ENCODE measurements around the gene KNCN.

The KNCN gene

GRCh38 chr1:46537651-46538050, 13.8 kb downstream of the KNCN start:
- Histone ChIP-seq H3K27ac (replicated peaks; ENCODE audit: low read length) (no peak overlapping the region), H2BK5ac (ENCODE audit: low read length) (no peak overlapping the region), H3K4me1 (ENCODE audit: control insufficient read depth in 2 of 2, insufficient read depth in 1 of 2, low read depth in 1 of 2, low read length in 2 of 2) (peaks cover 0 to 2% of the 10 kb centered on the region in 2 donors), H3K4me2 (ENCODE audit: insufficient read depth, low read length, poor library complexity, severe bottlenecking) (no peak overlapping the region), H4K91ac (ENCODE audit: low read depth, low read length, poor library complexity) (no peak overlapping the region), H2AK5ac (ENCODE audit: low read depth, low read length) (no peak overlapping the region), H3K23ac (ENCODE audit: low read depth, low read length, poor library complexity) (no peak overlapping the region), H3K18ac (ENCODE audit: low read length) (no peak overlapping the region), H2BK12ac (ENCODE audit: low read length) (no peak overlapping the region), H3K9me3 (replicated peaks in 1 of 2; ENCODE audit: control insufficient read depth in 2 of 2, insufficient read depth in 1 of 2, low read depth in 1 of 2, low read length in 2 of 2) (peaks cover 2 to 14% of the 10 kb centered on the region in 2 donors), H3K14ac (ENCODE audit: low read length) (no peak overlapping the region), H3K36me3 (replicated peaks in 1 of 2; ENCODE audit: control insufficient read depth in 2 of 2, insufficient read depth in 2 of 2, low read length in 2 of 2) (no peaks in the 10 kb centered on the region), H3K4me3 (ENCODE audit: low read length in 2 of 2) (no peak overlapping the region), H2AFZ (ENCODE audit: low read length) (no peak overlapping the region), H3K4ac (ENCODE audit: low read length) (no peak overlapping the region), H3K27me3 (ENCODE audit: control insufficient read depth in 3 of 3, insufficient read depth in 3 of 3, low read depth in 1 of 3, low read length in 3 of 3) (peaks cover 4 to 90% (median 31%) of the 10 kb centered on the region in 3 experiments), H2BK120ac (ENCODE audit: low read depth, low read length) (no peak overlapping the region), H2BK15ac (ENCODE audit: low read length) (no peak overlapping the region), H3K9ac (ENCODE audit: low read depth, low read length, poor library complexity) (no peak overlapping the region), H3K79me1 (ENCODE audit: low read depth, low read length) (no peaks in the 10 kb centered on the region), H4K8ac (ENCODE audit: low read depth, low read length) (no peak overlapping the region)
- no CpG with 5 or more reads among the region's 2 CpGs for WGBS, 2 donors (ENCODE audit: extremely low coverage in 2 of 2, insufficient read length in 2 of 2, insufficient replicate concordance in 1 of 2)
- DNase-seq (ENCODE audit: low spot score), result no peak

- Histone ChIP-seq H2BK120ac (ENCODE audit: low read depth, low read length) (no peak overlapping the region), H3K9me3 (replicated peaks in 1 of 2; ENCODE audit: control insufficient read depth in 2 of 2, insufficient read depth in 1 of 2, low read depth in 1 of 2, low read length in 2 of 2) (peaks cover 2 to 14% of the 10 kb centered on the region in 2 donors), H2BK15ac (ENCODE audit: low read length) (no peak overlapping the region), H3K27ac (replicated peaks; ENCODE audit: low read length) (no peak overlapping the region), H3K4me2 (ENCODE audit: insufficient read depth, low read length, poor library complexity, severe bottlenecking) (no peak overlapping the region), H3K27me3 (ENCODE audit: control insufficient read depth in 3 of 3, insufficient read depth in 3 of 3, low read depth in 1 of 3, low read length in 3 of 3) (peaks cover 4 to 90% (median 33%) of the 10 kb centered on the region in 3 experiments), H3K23ac (ENCODE audit: low read depth, low read length, poor library complexity) (no peak overlapping the region), H3K14ac (ENCODE audit: low read length) (no peak overlapping the region), H3K36me3 (replicated peaks in 1 of 2; ENCODE audit: control insufficient read depth in 2 of 2, insufficient read depth in 2 of 2, low read length in 2 of 2) (no peaks in the 10 kb centered on the region), H2BK5ac (ENCODE audit: low read length) (no peak overlapping the region), H2AK5ac (ENCODE audit: low read depth, low read length) (no peak overlapping the region), H3K4ac (ENCODE audit: low read length) (no peak overlapping the region), H3K18ac (ENCODE audit: low read length) (no peak overlapping the region), H4K91ac (ENCODE audit: low read depth, low read length, poor library complexity) (no peak overlapping the region), H3K4me1 (ENCODE audit: control insufficient read depth in 2 of 2, insufficient read depth in 1 of 2, low read depth in 1 of 2, low read length in 2 of 2) (peaks cover 0 to 2% of the 10 kb centered on the region in 2 donors), H4K8ac (ENCODE audit: low read depth, low read length) (no peak overlapping the region), H2AFZ (ENCODE audit: low read length) (no peak overlapping the region), H3K4me3 (ENCODE audit: low read length in 2 of 2) (no peak overlapping the region), H3K79me1 (ENCODE audit: low read depth, low read length) (no peaks in the 10 kb centered on the region), H3K9ac (ENCODE audit: low read depth, low read length, poor library complexity) (no peak overlapping the region), H2BK12ac (ENCODE audit: low read length) (no peak overlapping the region)
- no peak for DNase-seq (ENCODE audit: low spot score)
- WGBS, 2 donors (ENCODE audit: extremely low coverage in 2 of 2, insufficient read length in 2 of 2, insufficient replicate concordance in 1 of 2), result no CpG with 5 or more reads among the region's 1 CpG
These were observed 14.9 kb downstream of the KNCN start for GRCh38 chr1:46536527-46536926.

GRCh38 chr1:46535063-46535462, 16.4 kb downstream of the KNCN start:
- Histone ChIP-seq H3K36me3 (replicated peaks in 1 of 2; ENCODE audit: control insufficient read depth in 2 of 2, insufficient read depth in 2 of 2, low read length in 2 of 2) (no peaks in the 10 kb centered on the region), H2BK12ac (ENCODE audit: low read length) (no peak overlapping the region), H4K8ac (ENCODE audit: low read depth, low read length) (no peak overlapping the region), H3K23ac (ENCODE audit: low read depth, low read length, poor library complexity) (no peak overlapping the region), H4K91ac (ENCODE audit: low read depth, low read length, poor library complexity) (no peak overlapping the region), H2BK5ac (ENCODE audit: low read length) (no peak overlapping the region), H3K18ac (ENCODE audit: low read length) (no peak overlapping the region), H3K14ac (ENCODE audit: low read length) (no peak overlapping the region), H2AFZ (ENCODE audit: low read length) (no peak overlapping the region), H3K4ac (ENCODE audit: low read length) (no peak overlapping the region), H3K4me3 (ENCODE audit: low read length in 2 of 2) (no peak overlapping the region), H3K9ac (ENCODE audit: low read depth, low read length, poor library complexity) (no peak overlapping the region), H3K27ac (replicated peaks; ENCODE audit: low read length) (no peak overlapping the region), H2BK15ac (ENCODE audit: low read length) (no peak overlapping the region), H3K79me1 (ENCODE audit: low read depth, low read length) (no peaks in the 10 kb centered on the region), H3K4me2 (ENCODE audit: insufficient read depth, low read length, poor library complexity, severe bottlenecking) (no peak overlapping the region), H3K9me3 (replicated peaks in 1 of 2; ENCODE audit: control insufficient read depth in 2 of 2, insufficient read depth in 1 of 2, low read depth in 1 of 2, low read length in 2 of 2) (peaks cover 2 to 14% of the 10 kb centered on the region in 2 donors), H3K27me3 (ENCODE audit: control insufficient read depth in 3 of 3, insufficient read depth in 3 of 3, low read depth in 1 of 3, low read length in 3 of 3) (peaks cover 4 to 91% (median 44%) of the 10 kb centered on the region in 3 experiments), H2AK5ac (ENCODE audit: low read depth, low read length) (no peak overlapping the region), H2BK120ac (ENCODE audit: low read depth, low read length) (no peak overlapping the region), H3K4me1 (ENCODE audit: control insufficient read depth in 2 of 2, insufficient read depth in 1 of 2, low read depth in 1 of 2, low read length in 2 of 2) (peaks cover 0 to 2% of the 10 kb centered on the region in 2 donors)
- WGBS, 2 donors (ENCODE audit: extremely low coverage in 2 of 2, insufficient read length in 2 of 2, insufficient replicate concordance in 1 of 2), result no CpG with 5 or more reads among the region's 2 CpGs
- DNase-seq (ENCODE audit: low spot score), result no peak

GRCh38 chr1:46533179-46533864, 18.1 kb downstream of the KNCN start:
- no peak overlapping the region for H2AK5ac ChIP-seq (ENCODE audit: low read depth, low read length)
- H2BK15ac ChIP-seq (ENCODE audit: low read length), result no peak overlapping the region
- no peaks in the 10 kb centered on the region for H3K36me3 ChIP-seq (replicated peaks in 1 of 2; ENCODE audit: control insufficient read depth in 2 of 2, insufficient read depth in 2 of 2, low read length in 2 of 2)
- peak overlapping the region; percentile 41 to 78 for H3K4me3 ChIP-seq (ENCODE audit: low read length in 2 of 2)
- peak overlapping the region; percentile 88 for H3K18ac ChIP-seq (ENCODE audit: low read length)
- peaks cover 0 to 2% of the 10 kb centered on the region in 2 donors for H3K4me1 ChIP-seq (ENCODE audit: control insufficient read depth in 2 of 2, insufficient read depth in 1 of 2, low read depth in 1 of 2, low read length in 2 of 2)
- DNase-seq (ENCODE audit: low spot score), result no peak
- no CpG with 5 or more reads among the region's 71 CpGs for WGBS, 2 donors (ENCODE audit: extremely low coverage in 2 of 2, insufficient read length in 2 of 2, insufficient replicate concordance in 1 of 2)
- H2BK5ac ChIP-seq (ENCODE audit: low read length), result no peak overlapping the region
- no peaks in the 10 kb centered on the region for H3K79me1 ChIP-seq (ENCODE audit: low read depth, low read length)
- H3K14ac ChIP-seq (ENCODE audit: low read length), result no peak overlapping the region
- H2AFZ ChIP-seq (ENCODE audit: low read length), result peak overlapping the region; percentile 93
- no peak overlapping the region for H3K27ac ChIP-seq (replicated peaks; ENCODE audit: low read length)
- peak overlapping the region; percentile 75 for H3K4me2 ChIP-seq (ENCODE audit: insufficient read depth, low read length, poor library complexity, severe bottlenecking)
- H3K27me3 ChIP-seq (ENCODE audit: control insufficient read depth in 3 of 3, insufficient read depth in 3 of 3, low read depth in 1 of 3, low read length in 3 of 3), result peaks cover 4 to 93% (median 53%) of the 10 kb centered on the region in 3 experiments
- peak overlapping the region; percentile 88 for H3K9ac ChIP-seq (ENCODE audit: low read depth, low read length, poor library complexity)
- H3K4ac ChIP-seq (ENCODE audit: low read length), result no peak overlapping the region
- H3K23ac ChIP-seq (ENCODE audit: low read depth, low read length, poor library complexity), result no peak overlapping the region
- no peak overlapping the region for H4K8ac ChIP-seq (ENCODE audit: low read depth, low read length)
- H4K91ac ChIP-seq (ENCODE audit: low read depth, low read length, poor library complexity), result no peak overlapping the region
- H2BK120ac ChIP-seq (ENCODE audit: low read depth, low read length), result no peak overlapping the region
- peaks cover 2 to 14% of the 10 kb centered on the region in 2 donors for H3K9me3 ChIP-seq (replicated peaks in 1 of 2; ENCODE audit: control insufficient read depth in 2 of 2, insufficient read depth in 1 of 2, low read depth in 1 of 2, low read length in 2 of 2)
- no peak overlapping the region for H2BK12ac ChIP-seq (ENCODE audit: low read length)
